ENCODE measurements around the gene ADIPOQ. TPM values are rescaled to one million over a fixed set of nuclear protein-coding genes. Genes with fewer than 3 reads are reported as not detected.

Gene ADIPOQ
- total and polyA plus RNA-seq, 2 of the 13 experiments (the other 11 are each of a cell fraction or from before 2014, with no cell fraction given), result not detected

- TF ChIP-seq ZNF674 (CRISPR knock-in tag; IDR thresholded peaks at IDR 0.05; ENCODE audit: low read depth) (no peak), PRMT3 (CRISPR knock-in tag; IDR thresholded peaks at IDR 0.05; ENCODE audit: borderline replicate concordance, low read depth) (no peak), ZNF644 (CRISPR knock-in tag; IDR thresholded peaks at IDR 0.05; ENCODE audit: low read depth) (no peak), XRCC5 (optimal IDR thresholded peaks at IDR 0.05; ENCODE audit: low read length) (no peak), ZMYM2 (CRISPR knock-in tag; IDR thresholded peaks at IDR 0.05) (no peak), ZNF546 (CRISPR knock-in tag; conservative IDR thresholded peaks at IDR 0.05) (no peak), SOX13 (IDR thresholded peaks at IDR 0.05) (no peak), SOX13 (CRISPR knock-in tag; conservative IDR thresholded peaks at IDR 0.05 in 1 of 2, IDR thresholded peaks at IDR 0.05 in 1 of 2) (no peak; a peak in 1 of 4 replicates), ZNF280B (CRISPR knock-in tag; IDR thresholded peaks at IDR 0.05; ENCODE audit: borderline replicate concordance) (no peak), TRIM24 (CRISPR knock-in tag; IDR thresholded peaks at IDR 0.05) (no peak), DMTF1 (CRISPR knock-in tag; IDR thresholded peaks at IDR 0.05) (no peak), GATAD2A (CRISPR knock-in tag; IDR thresholded peaks at IDR 0.05) (no peak), ARID2 (CRISPR knock-in tag; IDR thresholded peaks at IDR 0.05; ENCODE audit: borderline replicate concordance) (no peak), ZNF367 (CRISPR knock-in tag; IDR thresholded peaks at IDR 0.05; ENCODE audit: borderline replicate concordance) (no peak), JARID2 (CRISPR knock-in tag; IDR thresholded peaks at IDR 0.05; ENCODE audit: insufficient replicate concordance) (no peak), BATF2 (CRISPR knock-in tag; IDR thresholded peaks at IDR 0.05) (no peak), ZFP91 (CRISPR knock-in tag; IDR thresholded peaks at IDR 0.05; ENCODE audit: borderline replicate concordance) (no peak), NFYB (CRISPR knock-in tag; IDR thresholded peaks at IDR 0.05) (no peak), KLF11 (CRISPR knock-in tag; IDR thresholded peaks at IDR 0.05) (no peak), TOE1 (CRISPR knock-in tag; IDR thresholded peaks at IDR 0.05) (no peak), ELF3 (CRISPR knock-in tag; IDR thresholded peaks at IDR 0.05) (no peak), SRSF1 (optimal IDR thresholded peaks at IDR 0.05; ENCODE audit: low read depth, low read length) (no peak), TFE3 (CRISPR knock-in tag; IDR thresholded peaks at IDR 0.05) (no peak)
Observed at GRCh38 chr3:186826976-186827857, 15.3 kb upstream of the ADIPOQ start (continued).
